ENCODE measurements around the gene PRKN.

PRKN gene

GRCh38 chr6:162416307-162416706 lies 311.3 kb downstream of the PRKN start:
- Histone ChIP-seq H3K79me2 (ENCODE audit: insufficient read depth, low read length) (no peaks in the 10 kb centered on the region), H3K9ac (ENCODE audit: low read depth, low read length) (no peak overlapping the region), H2AFZ (ENCODE audit: low read depth, low read length) (no peak overlapping the region), H3K36me3 (ENCODE audit: insufficient read depth, low read length) (no peaks in the 10 kb centered on the region), H4K20me1 (ENCODE audit: insufficient read depth, low read length) (no peaks in the 10 kb centered on the region), H3K9me3 (ENCODE audit: insufficient read depth, low read length, severe bottlenecking) (no peaks in the 10 kb centered on the region), H3K27ac (ENCODE audit: low read length) (no peak overlapping the region), H3K4me2 (ENCODE audit: insufficient read depth, low read length) (no peak overlapping the region), H3K4me1 (ENCODE audit: insufficient read depth, low read length) (no peaks in the 10 kb centered on the region), H3K4me3 (ENCODE audit: low read depth in 1 of 2, low read length in 2 of 2) (no peak overlapping the region), H3K27me3 (ENCODE audit: insufficient read depth, low read length, poor library complexity) (no peaks in the 10 kb centered on the region)
- no peak for TF ChIP-seq CTCF (IDR thresholded peaks at IDR 0.05; ENCODE audit: borderline replicate concordance, extremely low read depth, low read length, poor library complexity, severe bottlenecking)
- no peak for TF ChIP-seq EZH2 (IDR thresholded peaks at IDR 0.05; ENCODE audit: borderline replicate concordance, low read depth, low read length, severe bottlenecking)
- no peak for ATAC-seq (ENCODE audit: insufficient read depth, low read depth)
- DNase-seq: no peak

GRCh38 chr6:162409741-162410691 lies 317.6 kb downstream of the PRKN start:
- no peak overlapping the region for H3K4me3 ChIP-seq (ENCODE audit: low read depth in 1 of 2, low read length in 2 of 2)
- no peaks in the 10 kb centered on the region for H3K79me2 ChIP-seq (ENCODE audit: insufficient read depth, low read length)
- H3K27me3 ChIP-seq (ENCODE audit: insufficient read depth, low read length, poor library complexity): no peaks in the 10 kb centered on the region
- H2AFZ ChIP-seq (ENCODE audit: low read depth, low read length): no peak overlapping the region
- ATAC-seq (ENCODE audit: insufficient read depth, low read depth): no peak
- no peaks in the 10 kb centered on the region for H4K20me1 ChIP-seq (ENCODE audit: insufficient read depth, low read length)
- H3K9me3 ChIP-seq (ENCODE audit: insufficient read depth, low read length, severe bottlenecking): no peaks in the 10 kb centered on the region
- no peaks in the 10 kb centered on the region for H3K4me1 ChIP-seq (ENCODE audit: insufficient read depth, low read length)
- no peak overlapping the region for H3K27ac ChIP-seq (ENCODE audit: low read length)
- H3K4me2 ChIP-seq (ENCODE audit: insufficient read depth, low read length): no peak overlapping the region
- no peaks in the 10 kb centered on the region for H3K36me3 ChIP-seq (ENCODE audit: insufficient read depth, low read length)
- no peak overlapping the region for H3K9ac ChIP-seq (ENCODE audit: low read depth, low read length)
- DNase-seq: no peak
- TF ChIP-seq CTCF (IDR thresholded peaks at IDR 0.05; ENCODE audit: borderline replicate concordance, extremely low read depth, low read length, poor library complexity, severe bottlenecking) (no peak), EZH2 (IDR thresholded peaks at IDR 0.05; ENCODE audit: borderline replicate concordance, low read depth, low read length, severe bottlenecking) (no peak)

GRCh38 chr6:162408826-162409535 lies 318.6 kb downstream of the PRKN start:
- DNase-seq (no peak), ATAC-seq (ENCODE audit: insufficient read depth, low read depth) (no peak)
- Histone ChIP-seq H3K36me3 (ENCODE audit: insufficient read depth, low read length) (no peaks in the 10 kb centered on the region), H3K79me2 (ENCODE audit: insufficient read depth, low read length) (no peaks in the 10 kb centered on the region), H3K9me3 (ENCODE audit: insufficient read depth, low read length, severe bottlenecking) (no peaks in the 10 kb centered on the region), H3K27ac (ENCODE audit: low read length) (no peak overlapping the region), H3K4me3 (ENCODE audit: low read depth in 1 of 2, low read length in 2 of 2) (no peak overlapping the region), H3K27me3 (ENCODE audit: insufficient read depth, low read length, poor library complexity) (no peaks in the 10 kb centered on the region), H3K4me1 (ENCODE audit: insufficient read depth, low read length) (no peaks in the 10 kb centered on the region), H3K4me2 (ENCODE audit: insufficient read depth, low read length) (no peak overlapping the region), H4K20me1 (ENCODE audit: insufficient read depth, low read length) (no peaks in the 10 kb centered on the region), H3K9ac (ENCODE audit: low read depth, low read length) (no peak overlapping the region), H2AFZ (ENCODE audit: low read depth, low read length) (no peak overlapping the region)
- no peak for TF ChIP-seq CTCF (IDR thresholded peaks at IDR 0.05; ENCODE audit: borderline replicate concordance, extremely low read depth, low read length, poor library complexity, severe bottlenecking)
- no peak for TF ChIP-seq EZH2 (IDR thresholded peaks at IDR 0.05; ENCODE audit: borderline replicate concordance, low read depth, low read length, severe bottlenecking)

Data from DND-41 (cell line).